Measurements from ENCODE around the gene OSBPL3. TPM values are rescaled to one million over a fixed set of nuclear protein-coding genes. Genes with fewer than 3 reads are reported as not detected.
A peak's percentile ranks its signal among the peaks of the same experiment; 100 is the strongest.

The OSBPL3 gene
- total RNA-seq, 1 experiment from 2014 or later: 36.8 TPM

- BruUV-seq (replicated peaks): no TSS peak
- ATAC-seq: peak; percentile 93
- no peaks in the 10 kb centered on the region for H3K27me3 ChIP-seq (ENCODE audit: insufficient read depth, low read length)
- no peaks in the 10 kb centered on the region for H3K9me3 ChIP-seq (ENCODE audit: control insufficient read depth in 1 of 2, insufficient read depth in 1 of 2, low read depth in 1 of 2, low read length in 2 of 2)
- ChIA-PET RAD21 (ENCODE audit: low non-redundant PET in 1 of 2, low total read pairs in 2 of 2, uncharacterized antibody in 2 of 2, unreplicated experiment in 2 of 2) (no interaction called here), CTCF (no interaction called here), POLR2A (interaction anchor here (1.2 kb wide), 1 partner anchor 367 kb away, joined by 3 read pairs; the partner anchor contains the start of gene CYCS)
- H3K27ac ChIP-seq (ENCODE audit: low read depth, low read length): no peak within 1 kb of the TSS; the same call in 1 of the 2 replicates
- DNase-seq (ENCODE audit: low read depth, low spot score): no peak
- peak within 1 kb of the TSS; percentile 90 for H3K4me2 ChIP-seq (ENCODE audit: low read length)
- intact Hi-C loops (cut with micrococcal nuclease): no loop called here
- H3K4me1 ChIP-seq (ENCODE audit: control insufficient read depth in 1 of 2, insufficient read depth in 2 of 2, low read length in 2 of 2): peaks cover 0 to 16% of the 10 kb centered on the region in 2 experiments; a peak in 2 of 4 replicates
- H3K9ac ChIP-seq (ENCODE audit: low read length): peak within 1 kb of the TSS; percentile 39
- peak within 1 kb of the TSS; percentile 59 to 67 for H3K4me3 ChIP-seq (replicated peaks in 1 of 2; ENCODE audit: low read depth in 1 of 2, low read length in 2 of 2)
- H4K20me1 ChIP-seq (ENCODE audit: insufficient read depth): no peaks in the 10 kb centered on the region
- no peaks in the 10 kb centered on the region for H3K36me3 ChIP-seq (ENCODE audit: control insufficient read depth in 1 of 2, insufficient read depth in 2 of 2, low read length in 2 of 2)
- no peak within 1 kb of the TSS for H2AFZ ChIP-seq (ENCODE audit: low read depth, low read length, poor library complexity, severe bottlenecking)
- no peaks in the 10 kb centered on the region for H3K9me2 ChIP-seq (ENCODE audit: insufficient read depth)
- TF ChIP-seq CTCF (IDR thresholded peaks at IDR 0.05 in 2 of 3, conservative IDR thresholded peaks at IDR 0.05 in 1 of 3; ENCODE audit: borderline replicate concordance in 1 of 3, insufficient read depth in 1 of 3, low read depth in 2 of 3, low read length in 2 of 3): no peak
- no peak for TF ChIP-seq ELF1 (IDR thresholded peaks at IDR 0.05; ENCODE audit: borderline replicate concordance, low read depth)
- TF ChIP-seq ZFX (IDR thresholded peaks at IDR 0.05): 0 out of 2 replicates have a peak, but pooled peaks have one; percentile 27
- TF ChIP-seq POLR2A (IDR thresholded peaks at IDR 0.05; ENCODE audit: borderline replicate concordance, extremely low read depth, insufficient read depth, insufficient read length): peak; percentile 13
- TF ChIP-seq SP1 (IDR thresholded peaks at IDR 0.05; ENCODE audit: low read depth): no peak
- TF ChIP-seq EZH2 (IDR thresholded peaks at IDR 0.05): no peak
- peak; percentile 79 for TF ChIP-seq POLR2AphosphoS5 (IDR thresholded peaks at IDR 0.05; ENCODE audit: low read depth, low read length)
- no peaks in the 10 kb centered on the region for H3K79me2 ChIP-seq (ENCODE audit: insufficient read depth, low read length)
Measured at GRCh38 chr7:24757353-24758275, 222.4 kb downstream of the OSBPL3 start, which contains the start of gene GSDME. TSS of gene GSDME (minus strand) at chr7:24757464. CDS start at chr7:24749774, 7,690 bp downstream.

All from HCT116 (cell line).